Uterus (tissue), 4 donors: ENCODE measurements around the gene IL20RB. TPM values are rescaled to one million over a fixed set of nuclear protein-coding genes. Genes with fewer than 3 reads are reported as not detected.
"Not testable (repeated sequence)": the region's sequence is repeated elsewhere in the genome, so short reads cannot be mapped to it uniquely, and the experiment has no call there.

Source experiments
- DNase-seq, 2 donors: peaks; one replicate each; pipeline ENCODE4 v3.0.0-alpha.2; 2019 to 2020
- H3K27ac ChIP-seq, 2 donors: fragments of 200-600 bp; sonication (generic); 1 replicate in 1 of 2; 2 replicates in 1 of 2; pipeline ENCODE4 v1.5.1; 2016 to 2018
- H3K27me3 ChIP-seq, 2 donors: fragments of 200-600 bp; sonication (generic); one replicate each; pipeline ENCODE4 v1.5.1; 2018 to 2019; ENCODE audit warnings: control low read depth in 1 of 2
- H3K36me3 ChIP-seq, 2 donors: fragments of 200-600 bp; sonication (generic); one replicate each; pipeline ENCODE4 v1.5.1; 2019; ENCODE audit warnings: control low read depth in 1 of 2
- H3K4me1 ChIP-seq, 2 donors: fragments of 200-600 bp; sonication (generic); one replicate each; pipeline ENCODE4 v1.5.1; 2018 to 2019; ENCODE audit warnings: control low read depth in 1 of 2
- H3K4me3 ChIP-seq, 2 donors: fragments of 200-600 bp; sonication (generic); 1 replicate in 1 of 2; 2 replicates in 1 of 2; pipeline ENCODE4 v1.5.1; 2018 to 2019; ENCODE audit warnings: mild to moderate bottlenecking in 1 of 2
- H3K9me3 ChIP-seq, 2 donors: fragments of 200-600 bp; sonication (generic); one replicate each; pipeline ENCODE4 v1.5.1; 2019; ENCODE audit warnings: control low read depth in 1 of 2
- POLR2A ChIP-seq, 2 donors: fragments of 450-650 bp; IDR thresholded peaks; one replicate each; pipeline ENCODE4 v1.6.1; 2016; ENCODE audit warnings: antibody characterized with exemption in 2 of 2, mild to moderate bottlenecking in 1 of 2, moderate library complexity in 1 of 2
- intact Hi-C: fragments of 100-400 bp; cut with DNase I; formaldehyde crosslinking; loops from one replicate; pipeline ENCODE4 v1.15.1; 2023; ENCODE audit warnings: low total_unique reads
- total RNA-seq, 4 donors: library from RNA; depleted of rRNA in 3 of 4; stranded (reverse); fragments of >200 nt in 3 of 4; gene quantifications; one replicate each; pipeline versions ENCODE4 v1.1.0 to v1.2.4, GENCODE V29; 2014 to 2023
- TF ChIP-seq, protein P1 (sequence below), 4 experiments: fragments of 200-600 bp in 2 of 4; fragments of 450-650 bp in 2 of 4; sonication (generic) in 2 of 4; IDR thresholded peaks; one replicate each; pipeline ENCODE4 v1.5.1; 2016 to 2019; ENCODE audit warnings: antibody characterized with exemption in 4 of 4, mild to moderate bottlenecking in 2 of 4, moderate library complexity in 1 of 4
- donor health status: DM: yes; HTN: yes; CAD: no.

The IL20RB gene
- total RNA-seq, 4 donors from 2014 or later: 2.6 TPM; not detected in 3

GRCh38 chr3:136962927-136963326, 5.1 kb downstream of the IL20RB start:
- no peak for DNase-seq
- Histone ChIP-seq H3K4me3 (no peak overlapping the region), H3K27ac (no peak overlapping the region), H3K36me3 (no peaks in the 10 kb centered on the region), H3K4me1 (no peaks in the 10 kb centered on the region), H3K9me3 (no peaks in the 10 kb centered on the region), H3K27me3 (no peaks in the 10 kb centered on the region)
- no peak for TF ChIP-seq POLR2A (IDR thresholded peaks at IDR 0.05)
- TF ChIP-seq, protein P1, sequence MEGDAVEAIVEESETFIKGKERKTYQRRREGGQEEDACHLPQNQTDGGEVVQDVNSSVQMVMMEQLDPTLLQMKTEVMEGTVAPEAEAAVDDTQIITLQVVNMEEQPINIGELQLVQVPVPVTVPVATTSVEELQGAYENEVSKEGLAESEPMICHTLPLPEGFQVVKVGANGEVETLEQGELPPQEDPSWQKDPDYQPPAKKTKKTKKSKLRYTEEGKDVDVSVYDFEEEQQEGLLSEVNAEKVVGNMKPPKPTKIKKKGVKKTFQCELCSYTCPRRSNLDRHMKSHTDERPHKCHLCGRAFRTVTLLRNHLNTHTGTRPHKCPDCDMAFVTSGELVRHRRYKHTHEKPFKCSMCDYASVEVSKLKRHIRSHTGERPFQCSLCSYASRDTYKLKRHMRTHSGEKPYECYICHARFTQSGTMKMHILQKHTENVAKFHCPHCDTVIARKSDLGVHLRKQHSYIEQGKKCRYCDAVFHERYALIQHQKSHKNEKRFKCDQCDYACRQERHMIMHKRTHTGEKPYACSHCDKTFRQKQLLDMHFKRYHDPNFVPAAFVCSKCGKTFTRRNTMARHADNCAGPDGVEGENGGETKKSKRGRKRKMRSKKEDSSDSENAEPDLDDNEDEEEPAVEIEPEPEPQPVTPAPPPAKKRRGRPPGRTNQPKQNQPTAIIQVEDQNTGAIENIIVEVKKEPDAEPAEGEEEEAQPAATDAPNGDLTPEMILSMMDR (IDR thresholded peaks at IDR 0.05): no peak
- intact Hi-C loops: no loop called here

GRCh38 chr3:136969539-136969938, 11.8 kb downstream of the IL20RB start:
- not testable (repeated sequence) for DNase-seq, H3K36me3 ChIP-seq

DNA sequence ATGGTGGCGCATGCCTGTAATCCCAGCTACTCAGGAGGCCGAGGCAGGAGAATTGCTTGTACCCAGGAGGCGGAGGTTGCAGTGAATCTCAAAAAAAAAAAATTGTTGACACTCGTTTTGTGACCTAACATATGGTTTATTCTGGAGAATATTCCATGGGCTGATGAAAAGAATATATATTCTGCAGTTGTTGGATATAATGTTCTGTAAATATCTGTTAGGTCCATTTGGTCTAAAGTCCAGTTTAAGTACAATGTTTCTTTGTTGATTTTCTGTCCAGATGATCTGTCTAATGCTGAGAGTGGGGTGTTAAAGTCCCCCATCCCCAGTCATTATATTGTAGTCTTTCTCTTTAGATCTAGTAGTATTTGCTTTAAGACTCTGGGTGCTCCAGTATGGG, 15.6 kb downstream of the IL20RB start:
- peaks cover 0 to 6% of the 10 kb centered on the region in 2 donors for H3K9me3 ChIP-seq
- no peak for DNase-seq
- no peak for TF ChIP-seq POLR2A (IDR thresholded peaks at IDR 0.05)
- TF ChIP-seq, protein P1 (IDR thresholded peaks at IDR 0.05): no peak
- no peaks in the 10 kb centered on the region for H3K27me3 ChIP-seq
- H3K27ac ChIP-seq: no peak overlapping the region
- H3K4me1 ChIP-seq: no peaks in the 10 kb centered on the region
- intact Hi-C loops: no loop called here
- no peaks in the 10 kb centered on the region for H3K36me3 ChIP-seq
- no peak overlapping the region for H3K4me3 ChIP-seq

More at GRCh38 chr3:136969539-136969938, 11.8 kb downstream of the IL20RB start:
- H3K27me3 ChIP-seq, H3K4me1 ChIP-seq, H3K4me3 ChIP-seq, H3K9me3 ChIP-seq, intact Hi-C loops, H3K27ac ChIP-seq: not testable (repeated sequence)

DNA sequence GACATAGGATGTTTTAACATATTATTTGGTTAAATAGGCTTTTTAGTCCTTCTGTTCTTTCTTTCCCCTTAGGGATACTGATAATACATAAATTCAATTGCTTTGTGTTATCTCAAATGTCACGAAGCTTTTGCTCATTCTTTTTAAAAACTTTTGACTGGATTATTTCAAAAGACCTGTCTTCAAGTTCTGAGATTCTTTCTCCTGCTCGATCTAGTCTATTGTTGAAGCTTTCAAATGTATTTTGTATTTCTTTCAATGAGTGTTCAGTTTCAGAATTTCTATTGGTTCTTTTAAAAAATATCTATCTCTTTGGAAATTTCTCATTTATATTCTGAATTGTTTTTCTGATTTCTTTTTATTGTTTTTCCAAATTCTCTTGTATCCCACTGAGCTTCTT, 16.9 kb downstream of the IL20RB start:
- H3K9me3 ChIP-seq: peaks cover 0 to 6% of the 10 kb centered on the region in 2 donors
- H3K27me3 ChIP-seq: no peaks in the 10 kb centered on the region
- intact Hi-C loops: no loop called here
- no peaks in the 10 kb centered on the region for H3K36me3 ChIP-seq
- no peak overlapping the region for H3K27ac ChIP-seq
- no peak overlapping the region for H3K4me3 ChIP-seq
- no peak for DNase-seq
- TF ChIP-seq, protein P1 (IDR thresholded peaks at IDR 0.05): no peak
- no peak for TF ChIP-seq POLR2A (IDR thresholded peaks at IDR 0.05)
- H3K4me1 ChIP-seq: no peaks in the 10 kb centered on the region

DNA sequence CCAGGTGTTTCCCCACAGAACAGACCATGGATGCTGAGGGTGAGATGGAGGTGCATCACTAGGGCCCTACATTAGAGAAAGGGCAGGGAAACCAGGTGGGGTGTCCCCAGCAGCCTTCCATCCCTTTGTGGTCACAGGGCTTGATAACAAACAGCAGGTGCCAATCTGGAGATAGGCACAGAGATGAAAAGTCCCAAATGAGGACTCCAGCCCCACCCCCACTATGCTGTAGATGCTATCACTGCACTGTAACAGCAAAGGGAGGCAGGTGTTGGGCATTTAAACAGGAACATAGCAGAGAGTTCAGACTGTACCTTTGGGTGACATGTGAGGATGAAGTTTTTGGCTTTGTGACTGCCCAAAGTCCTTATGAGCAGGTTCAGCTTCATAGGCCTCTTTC, 21.4 kb downstream of the IL20RB start:
- intact Hi-C loops: no loop called here
- DNase-seq: no peak
- TF ChIP-seq, protein P1 (IDR thresholded peaks at IDR 0.05): no peak
- no peak for TF ChIP-seq POLR2A (IDR thresholded peaks at IDR 0.05)

DNA sequence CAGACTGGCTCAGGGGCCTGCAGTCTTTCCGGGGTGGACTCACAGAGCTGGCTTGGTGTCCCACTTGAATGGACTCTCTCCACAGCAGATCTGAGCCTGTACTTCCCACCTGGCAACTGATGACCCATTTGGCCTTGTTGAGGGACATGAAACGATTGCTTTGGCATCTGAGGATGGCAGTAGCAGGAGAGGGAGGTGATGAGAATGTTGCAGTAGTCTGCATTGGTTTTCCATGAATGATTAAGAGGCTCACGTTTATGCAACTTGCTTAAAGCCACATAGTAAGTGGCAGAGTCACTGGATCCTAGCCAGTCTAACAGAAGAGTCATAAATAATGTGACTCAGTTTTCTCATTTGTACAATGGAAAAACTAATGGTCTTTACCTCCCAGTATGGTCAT, 21.9 kb downstream of the IL20RB start:
- no peaks in the 10 kb centered on the region for H3K9me3 ChIP-seq
- intact Hi-C loops: no loop called here
- no peaks in the 10 kb centered on the region for H3K27me3 ChIP-seq
- no peak overlapping the region for H3K27ac ChIP-seq
- no peaks in the 10 kb centered on the region for H3K4me1 ChIP-seq
- H3K4me3 ChIP-seq: no peak overlapping the region
- TF ChIP-seq, protein P1 (IDR thresholded peaks at IDR 0.05): no peak
- no peak for TF ChIP-seq POLR2A (IDR thresholded peaks at IDR 0.05)
- no peak for DNase-seq
- no peaks in the 10 kb centered on the region for H3K36me3 ChIP-seq

More for the DNA sequence above, 21.4 kb downstream of the IL20RB start:
- Histone ChIP-seq H3K9me3 (peaks cover 0 to 4% of the 10 kb centered on the region in 2 donors), H3K4me1 (no peaks in the 10 kb centered on the region), H3K27me3 (no peaks in the 10 kb centered on the region), H3K27ac (no peak overlapping the region), H3K4me3 (no peak overlapping the region), H3K36me3 (no peaks in the 10 kb centered on the region)
